KMS-11 (cell line): ENCODE results near the gene C1orf146.

Experiments
- H2AFZ ChIP-seq: fragments of 200-600 bp; sonication (generic); 2 replicates; pipeline ENCODE4 v1.6.1; 2016; ENCODE audit warnings: antibody characterized with exemption, mixed run types, low read depth
- H3K27ac ChIP-seq: fragments of 200-600 bp; sonication (generic); 2 replicates; pipeline ENCODE4 v1.6.1; 2016; ENCODE audit warnings: mild to moderate bottlenecking, mixed run types
- H3K27me3 ChIP-seq: fragments of 200-600 bp; sonication (generic); 2 replicates; pipeline ENCODE4 v1.6.1; 2017; ENCODE audit warnings: mild to moderate bottlenecking, low read depth, mixed run types, moderate library complexity; ENCODE audit not compliant: insufficient read depth
- H3K36me3 ChIP-seq: fragments of 200-600 bp; sonication (generic); 2 replicates; pipeline ENCODE4 v1.6.1; 2017; ENCODE audit warnings: mild to moderate bottlenecking, mixed run types; ENCODE audit not compliant: insufficient read depth
- H3K4me1 ChIP-seq: fragments of 200-600 bp; sonication (generic); 2 replicates; pipeline ENCODE4 v1.6.1; 2016; ENCODE audit warnings: mild to moderate bottlenecking, low read depth, mixed run types; ENCODE audit not compliant: poor library complexity, severe bottlenecking
- H3K4me2 ChIP-seq: fragments of 200-600 bp; sonication (generic); 2 replicates; pipeline ENCODE4 v1.7.0; 2016; ENCODE audit warnings: mild to moderate bottlenecking, mixed run types
- H3K4me3 ChIP-seq: fragments of 200-600 bp; sonication (generic); IDR thresholded peaks from 2 replicates; pipeline ENCODE4 v1.6.1; 2017; ENCODE audit warnings: low read depth, low read length, mixed read lengths; ENCODE audit not compliant: insufficient read depth
- H3K79me2 ChIP-seq: fragments of 200-600 bp; sonication (generic); 2 replicates; pipeline ENCODE4 v1.6.1; 2016; ENCODE audit warnings: low read depth, mixed run types; ENCODE audit not compliant: insufficient read depth
- H3K9ac ChIP-seq: fragments of 200-600 bp; sonication (generic); 2 replicates; pipeline ENCODE4 v1.6.1; 2016; ENCODE audit warnings: mild to moderate bottlenecking, mixed run types
- H4K20me1 ChIP-seq: fragments of 200-600 bp; sonication (generic); 2 replicates; pipeline ENCODE4 v1.6.1; 2016; ENCODE audit warnings: mild to moderate bottlenecking, mixed run types; ENCODE audit not compliant: insufficient read depth
- CTCF ChIP-seq: fragments of 200-600 bp; sonication (generic); conservative IDR thresholded peaks from 2 replicates; pipeline ENCODE4 v1.6.1; 2017; ENCODE audit warnings: low read depth, mild to moderate bottlenecking, antibody characterized with exemption, low read length, moderate library complexity, mixed read lengths

The C1orf146 gene

GRCh38 chr1:92218559-92218958 lies 844 bp downstream of the C1orf146 start:
- Histone ChIP-seq H3K4me3 (no peak overlapping the region), H3K4me2 (no peak overlapping the region), H2AFZ (no peak overlapping the region)

GRCh38 chr1:92219028-92219427 lies 1.3 kb downstream of the C1orf146 start:
- no peak for TF ChIP-seq CTCF
- Histone ChIP-seq H3K4me2 (no peak overlapping the region), H2AFZ (no peak overlapping the region), H3K27me3 (no peaks in the 10 kb centered on the region), H3K4me1 (no peaks in the 10 kb centered on the region), H3K4me3 (no peak overlapping the region), H3K36me3 (no peaks in the 10 kb centered on the region), H3K27ac (no peak overlapping the region), H3K9ac (no peak overlapping the region), H4K20me1 (no peaks in the 10 kb centered on the region), H3K79me2 (no peaks in the 10 kb centered on the region)

More at GRCh38 chr1:92218559-92218958, 844 bp downstream of the C1orf146 start:
- Histone ChIP-seq H3K4me1 (no peaks in the 10 kb centered on the region), H3K36me3 (no peaks in the 10 kb centered on the region), H3K79me2 (no peaks in the 10 kb centered on the region), H3K27ac (no peak overlapping the region), H4K20me1 (no peaks in the 10 kb centered on the region), H3K9ac (no peak overlapping the region), H3K27me3 (no peaks in the 10 kb centered on the region)
- no peak for TF ChIP-seq CTCF

GRCh38 chr1:92228401-92228800 lies 10.7 kb downstream of the C1orf146 start:
- H3K36me3 ChIP-seq, result no peaks in the 10 kb centered on the region
- no peaks in the 10 kb centered on the region for H3K4me1 ChIP-seq
- no peak overlapping the region for H3K4me3 ChIP-seq
- no peak overlapping the region for H3K4me2 ChIP-seq
- H2AFZ ChIP-seq, result no peak overlapping the region
- TF ChIP-seq CTCF, result no peak
- H4K20me1 ChIP-seq, result no peaks in the 10 kb centered on the region
- no peaks in the 10 kb centered on the region for H3K27me3 ChIP-seq
- no peak overlapping the region for H3K9ac ChIP-seq
- H3K79me2 ChIP-seq, result no peaks in the 10 kb centered on the region
- H3K27ac ChIP-seq, result no peak overlapping the region

GRCh38 chr1:92230736-92231135 lies 13.0 kb downstream of the C1orf146 start:
- Histone ChIP-seq H3K27me3 (no peaks in the 10 kb centered on the region), H2AFZ (no peak overlapping the region), H3K4me1 (no peaks in the 10 kb centered on the region), H4K20me1 (no peaks in the 10 kb centered on the region), H3K4me2 (no peak overlapping the region), H3K36me3 (no peaks in the 10 kb centered on the region), H3K27ac (no peak overlapping the region), H3K79me2 (no peaks in the 10 kb centered on the region), H3K4me3 (no peak overlapping the region), H3K9ac (no peak overlapping the region)
- TF ChIP-seq CTCF, result no peak

GRCh38 chr1:92240034-92240433 lies 22.3 kb downstream of the C1orf146 start:
- no peak overlapping the region for H3K27ac ChIP-seq
- H3K4me3 ChIP-seq, result no peak overlapping the region
- H4K20me1 ChIP-seq, result no peaks in the 10 kb centered on the region
- no peaks in the 10 kb centered on the region for H3K79me2 ChIP-seq
- H3K36me3 ChIP-seq, result no peaks in the 10 kb centered on the region
- H3K9ac ChIP-seq, result no peak overlapping the region
- no peak overlapping the region for H3K4me2 ChIP-seq
- H2AFZ ChIP-seq, result no peak overlapping the region
- no peak for TF ChIP-seq CTCF
- no peaks in the 10 kb centered on the region for H3K4me1 ChIP-seq
- H3K27me3 ChIP-seq, result no peaks in the 10 kb centered on the region
